H1 (cell line): ENCODE results near the gene PA2G4. TPM values are rescaled to one million over a fixed set of nuclear protein-coding genes. Genes with fewer than 3 reads are reported as not detected.

Experiments
- ASH2L ChIP-seq: fragments of 200-600, 300-600 bp; sonication (generic); IDR thresholded peaks from one replicate; pipeline ENCODE4 v1.7.1; 2017; ENCODE audit warnings: low read length
- CHD2 ChIP-seq: IDR thresholded peaks from 2 replicates; pipeline ENCODE4 v1.6.1; 2012; ENCODE audit warnings: low read length, improper control_type of control experiment
- EGR1 ChIP-seq: IDR thresholded peaks from 2 replicates; pipeline ENCODE4 v1.6.1; 2011; ENCODE audit warnings: low read depth, low read length, borderline replicate concordance
- EZH2 ChIP-seq: fragments of 200-600 bp; sonication (generic); IDR thresholded peaks from 2 replicates; pipeline ENCODE4 v1.7.1; 2012; ENCODE audit warnings: low read depth, mild to moderate bottlenecking, moderate library complexity, low read length, inconsistent platforms; ENCODE audit not compliant: severe bottlenecking
- HDAC2 ChIP-seq, 2 experiments: fragments of 300-600 bp in 1 of 2; sonication (generic) in 1 of 2; IDR thresholded peaks; 2 replicates each; pipeline ENCODE4 v1.6.1; 2011 to 2012; ENCODE audit warnings: low read depth in 2 of 2, low read length in 2 of 2, mild to moderate bottlenecking in 2 of 2, moderate library complexity in 2 of 2, borderline replicate concordance in 1 of 2, inconsistent platforms in 1 of 2
- PHF8 ChIP-seq: fragments of 200-600 bp; sonication (generic); conservative IDR thresholded peaks from 2 replicates; pipeline ENCODE4 v1.7.1; 2012; ENCODE audit warnings: low read depth, mild to moderate bottlenecking, inconsistent platforms, low read length, moderate library complexity
- RFX5 ChIP-seq: IDR thresholded peaks from 2 replicates; pipeline ENCODE4 v1.6.1; 2011; ENCODE audit warnings: low read depth, low read length, improper control_type of control experiment, borderline replicate concordance
- RNF2 ChIP-seq: fragments of 200-900, 300-1000 bp; sonication (generic); IDR thresholded peaks from 2 replicates; pipeline ENCODE4 v1.7.1; 2016; ENCODE audit warnings: borderline replicate concordance, low read depth, mild to moderate bottlenecking, antibody characterized with exemption, low read length; ENCODE audit not compliant: poor library complexity, severe bottlenecking; ENCODE audit errors: missing control alignments
- RXRA ChIP-seq: IDR thresholded peaks from 2 replicates; pipeline ENCODE4 v1.6.1; 2011; ENCODE audit warnings: low read depth, mild to moderate bottlenecking, low read length, moderate library complexity; ENCODE audit not compliant: insufficient read depth
- SIN3A ChIP-seq, 2 experiments: IDR thresholded peaks in 1 of 2; conservative IDR thresholded peaks in 1 of 2; 2 replicates each; pipeline ENCODE4 v1.6.1; 2011 to 2012; ENCODE audit warnings: low read length in 2 of 2, improper control_type of control experiment in 1 of 2, low read depth in 1 of 2, mild to moderate bottlenecking in 1 of 2
- TAF7 ChIP-seq: optimal IDR thresholded peaks from 2 replicates; pipeline ENCODE3; 2011; ENCODE audit warnings: low read depth, mild to moderate bottlenecking, inconsistent platforms, low read length, moderate library complexity, borderline replicate concordance
- TBP ChIP-seq: IDR thresholded peaks from 2 replicates; pipeline ENCODE4 v1.6.1; 2011; ENCODE audit warnings: low read depth, low read length, improper control_type of control experiment
- polyA plus RNA-seq, 7 experiments: library from polyadenylated mRNA; depleted of rRNA in 3 of 7; stranded (reverse) in 5 of 7; unstranded in 2 of 7; fragments of >200 nt in 5 of 7; fragments of 200-250 nt in 2 of 7; gene quantifications; 1 replicate in 5 of 7; 2 replicates in 1 of 7; 4 replicates in 1 of 7; pipeline versions ENCODE4 v1.2.1 to v1.2.3, GENCODE V29; 2011 to 2013; ENCODE audit warnings: missing spikeins in 2 of 7, mixed read lengths in 2 of 7
- total RNA-seq: library from RNA; stranded (reverse); fragmentation: NEBNext Ultra II Directional; extraction: Animal tissue kit (Norgen Biotek cat#: 25700); gene quantifications from 2 replicates; pipeline ENCODE4 v1.2.1, GENCODE V29; 2021

Gene PA2G4
- total and polyA plus RNA-seq, 2 of the 8 experiments (the other 6 are each of a cell fraction or from before 2014, with no cell fraction given): 159 to 242 TPM

DNA sequence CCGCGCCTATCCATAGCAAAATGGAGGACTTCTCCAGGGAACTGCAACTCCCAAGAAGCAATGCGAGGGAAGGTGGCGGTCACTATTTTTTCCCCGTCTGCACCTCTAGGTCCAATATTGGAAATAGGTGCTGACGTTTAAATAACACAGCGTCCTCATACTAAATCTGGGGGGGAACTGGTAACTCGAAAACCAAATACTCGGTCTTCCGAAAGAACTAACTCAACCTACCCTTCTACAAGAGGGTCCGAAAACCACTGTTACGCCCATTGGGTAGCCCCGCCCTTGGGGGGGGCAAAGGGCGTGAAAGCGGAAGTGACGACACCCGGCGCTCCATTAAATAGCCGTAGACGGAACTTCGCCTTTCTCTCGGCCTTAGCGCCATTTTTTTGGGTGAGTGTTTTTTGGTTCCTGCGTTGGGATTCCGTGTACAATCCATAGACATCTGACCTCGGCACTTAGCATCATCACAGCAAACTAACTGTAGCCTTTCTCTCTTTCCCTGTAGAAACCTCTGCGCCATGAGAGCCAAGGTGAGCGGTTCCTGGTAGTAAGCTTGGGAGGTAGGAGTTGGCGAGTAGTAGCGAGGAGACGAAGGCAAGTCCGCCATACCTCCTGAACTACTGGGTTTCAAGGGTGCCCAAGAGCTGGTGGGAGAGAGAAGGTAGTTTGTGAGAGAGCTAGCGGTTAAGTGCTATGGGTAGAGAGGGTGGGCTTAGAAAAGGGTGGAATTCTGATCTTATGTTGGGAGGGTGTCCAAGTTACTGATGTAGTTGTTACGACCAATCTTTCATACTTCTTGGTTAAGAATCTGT lies 12.1 kb downstream of the PA2G4 start, which contains the start of gene RPL41 (continued):
- TF ChIP-seq TAF7 (peak; percentile 99), RFX5 (no peak), ASH2L (peak; percentile 59), TBP (peak; percentile 98), PHF8 (peak; percentile 96), SIN3A (conservative IDR thresholded peaks at IDR 0.05 in 1 of 2, IDR thresholded peaks at IDR 0.05 in 1 of 2; ENCODE audit: low read depth in 1 of 2, low read length in 2 of 2) (0 out of 4 replicates have a peak, but pooled peaks of 1 of the 2 experiments have one; percentile 20), RXRA (no peak), HDAC2 (IDR thresholded peaks at IDR 0.05; ENCODE audit: borderline replicate concordance in 1 of 2, low read depth in 2 of 2, low read length in 2 of 2) (no peak), RNF2 (no peak), EGR1 (no peak), CHD2 (peak; percentile 65), EZH2 (no peak)
